GM18520 (cell line): ENCODE measurements around the gene GRID2IP.
A peak's percentile ranks its signal among the peaks of the same experiment; 100 is the strongest.
"Not testable (repeated sequence)": the region's sequence is repeated elsewhere in the genome, so short reads cannot be mapped to it uniquely, and the experiment has no call there.

ENCODE experiments used
- ATAC-seq: cut with Tn5 transposase; IDR thresholded peaks from one replicate; pipeline ENCODE4 v1.9.1; 2021; ENCODE audit not compliant: unreplicated experiment

Gene GRID2IP

DNA sequence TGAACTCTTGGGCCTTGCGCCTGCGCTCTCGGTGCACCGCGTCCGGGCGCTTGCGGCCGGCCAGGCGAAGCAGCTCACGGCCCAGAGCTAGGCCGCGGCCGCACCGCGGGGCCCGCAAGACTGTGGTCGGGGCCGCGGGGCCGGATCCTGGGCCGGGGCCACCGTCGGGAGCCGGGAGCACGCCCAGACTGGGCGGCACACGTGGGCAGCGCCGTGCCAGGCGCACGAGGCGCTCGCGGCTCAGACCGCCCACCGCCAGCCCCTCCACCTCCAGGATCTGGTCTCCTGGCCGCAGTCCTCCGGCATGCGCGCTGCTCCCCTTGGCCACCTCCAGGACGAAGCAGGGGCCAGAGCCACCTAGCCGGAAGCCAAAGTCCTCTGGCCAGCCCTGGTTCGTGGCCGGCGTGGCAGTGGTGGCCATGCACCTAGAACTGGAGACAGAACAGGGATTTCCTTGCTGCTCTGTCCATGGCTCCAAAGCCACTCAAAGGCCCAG lies at the start of gene GRID2IP:
TSS of gene GRID2IP (minus strand) at position 446 of the 496 bp plus-strand sequence. CDS start at position 421, 25 bp downstream.
- ATAC-seq = no peak

DNA sequence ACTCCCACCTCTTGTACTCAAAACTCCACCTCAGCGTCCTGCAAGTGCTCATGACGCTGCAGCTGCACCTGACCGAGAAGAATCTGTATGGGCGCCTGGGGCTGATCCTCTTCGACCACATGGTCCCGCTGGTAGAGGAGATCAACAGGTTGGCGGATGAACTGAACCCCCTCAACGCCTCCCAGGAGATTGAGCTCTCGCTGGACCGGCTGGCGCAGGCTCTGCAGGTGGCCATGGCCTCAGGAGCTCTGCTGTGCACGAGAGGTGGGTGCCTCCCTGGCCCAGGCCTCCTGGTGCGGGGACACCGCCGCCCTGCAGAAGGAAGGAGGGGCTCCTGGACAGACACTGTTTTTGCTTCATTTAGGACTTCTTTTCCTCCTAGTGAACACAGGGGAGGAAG lies 48.8 kb upstream of the GRID2IP start:
- ATAC-seq = no peak

DNA sequence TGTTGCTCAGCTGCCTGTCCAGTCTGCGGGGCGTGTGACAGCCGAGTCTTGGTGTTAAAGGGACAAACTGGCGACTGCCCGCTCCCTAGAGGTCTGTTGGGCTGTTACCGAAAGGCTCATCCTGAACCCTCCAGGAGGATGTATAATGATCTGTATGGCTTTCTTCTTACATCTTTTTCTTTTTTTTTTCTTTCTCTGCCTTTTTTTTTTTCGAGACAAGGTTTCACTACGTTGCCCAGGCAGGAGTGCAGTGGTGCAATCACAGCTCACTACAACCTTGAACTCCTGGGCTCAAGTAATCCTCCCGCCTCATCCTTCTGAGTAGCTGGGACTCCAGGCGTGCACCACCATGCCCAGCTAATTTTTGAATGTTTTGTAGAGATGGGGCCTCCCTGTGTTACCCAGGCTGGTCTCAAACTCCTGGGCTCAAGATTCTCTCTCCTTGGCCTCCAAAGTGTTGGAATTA lies 39.4 kb upstream of the GRID2IP start:
- ATAC-seq = no peak

DNA sequence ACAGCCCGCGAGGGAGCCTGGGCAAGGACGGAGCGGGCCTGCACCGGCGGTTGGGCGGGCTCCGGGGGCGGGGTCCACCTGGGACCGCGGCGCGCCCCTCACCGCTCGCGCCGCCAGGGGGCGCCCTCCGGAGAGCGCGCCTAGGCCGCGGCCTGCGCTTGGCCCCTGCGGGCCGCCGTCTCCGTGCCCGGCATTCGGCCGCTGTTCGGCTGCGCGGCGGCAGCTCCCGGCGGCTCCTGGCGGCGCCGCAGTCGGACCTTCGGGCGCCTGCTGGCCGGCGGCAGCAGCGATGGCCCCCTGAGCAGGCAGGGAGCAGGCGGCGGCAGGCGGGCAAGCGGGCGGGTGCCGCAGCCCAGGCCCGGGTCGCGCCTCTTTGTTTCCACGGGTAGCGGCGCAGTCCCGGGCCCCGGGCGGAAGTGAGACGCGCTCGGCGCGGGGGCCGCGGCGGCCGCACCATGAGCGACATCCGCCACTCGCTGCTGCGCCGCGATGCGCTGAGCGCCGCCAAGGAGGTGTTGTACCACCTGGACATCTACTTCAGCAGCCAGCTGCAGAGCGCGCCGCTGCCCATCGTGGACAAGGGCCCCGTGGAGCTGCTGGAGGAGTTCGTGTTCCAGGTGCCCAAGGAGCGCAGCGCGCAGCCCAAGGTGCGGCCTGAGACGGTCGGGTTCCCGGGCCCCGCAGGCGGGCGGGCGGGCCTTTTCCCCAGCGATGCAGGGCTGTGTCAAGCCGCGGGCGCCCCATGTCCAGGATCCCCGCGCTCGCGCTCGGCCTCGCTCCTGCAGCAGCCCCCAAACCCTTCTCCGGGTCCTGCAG lies 38.8 kb upstream of the GRID2IP start, which contains the start of gene INTS15:
TSS of gene INTS15 (plus strand) at position 193 of the 816 bp plus-strand sequence. CDS start at position 456, 263 bp downstream.
- ATAC-seq = peak; percentile 82

DNA sequence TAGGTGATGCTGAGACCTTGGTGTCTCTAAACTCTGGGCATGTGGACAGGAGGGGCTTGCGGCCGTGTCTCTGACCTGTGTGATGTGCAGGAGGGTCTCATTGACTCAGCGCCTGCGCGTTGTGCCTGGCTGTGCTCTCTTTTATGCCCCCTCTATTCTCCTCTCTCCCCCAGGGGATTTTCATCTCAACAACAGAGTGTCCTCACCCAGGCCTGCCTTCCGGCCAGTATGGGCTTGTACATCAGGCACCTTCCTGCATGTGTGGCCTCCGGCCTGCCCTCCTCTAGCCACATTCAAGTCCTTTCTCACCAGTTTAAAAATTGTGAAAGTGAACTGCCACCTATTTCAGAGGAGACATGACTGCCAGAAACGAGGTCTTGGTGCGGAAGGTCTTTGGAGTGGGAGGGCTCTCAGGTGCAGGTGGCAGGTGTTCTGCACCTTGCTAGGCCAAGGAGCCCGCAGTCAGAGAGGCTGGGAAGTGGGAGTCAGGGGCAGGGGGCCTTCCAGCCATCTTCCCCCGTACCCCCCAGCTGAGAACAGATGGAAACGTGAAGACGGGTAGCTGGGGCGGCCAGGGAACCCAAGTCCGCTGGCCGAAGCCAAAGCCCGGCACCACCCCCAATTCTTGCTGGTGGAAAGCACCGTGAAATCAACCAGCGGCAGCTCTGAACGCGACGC lies 38.0 kb upstream of the GRID2IP start:
- no peak for ATAC-seq

DNA sequence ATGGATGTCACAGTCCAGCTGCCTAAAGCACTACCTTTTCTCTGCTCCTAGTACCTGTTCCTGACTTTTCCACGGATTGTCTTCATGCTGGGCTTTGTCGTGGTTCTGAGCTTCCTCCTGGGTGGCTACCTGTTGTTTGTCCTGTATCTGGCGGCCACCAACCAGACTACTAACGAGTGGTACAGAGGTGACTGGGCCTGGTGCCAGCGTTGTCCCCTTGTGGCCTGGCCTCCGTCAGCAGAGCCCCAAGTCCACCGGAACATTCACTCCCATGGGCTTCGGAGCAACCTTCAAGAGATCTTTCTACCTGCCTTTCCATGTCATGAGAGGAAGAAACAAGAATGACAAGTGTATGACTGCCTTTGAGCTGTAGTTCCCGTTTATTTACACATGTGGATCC lies 37.3 kb upstream of the GRID2IP start:
- ATAC-seq = no peak

DNA sequence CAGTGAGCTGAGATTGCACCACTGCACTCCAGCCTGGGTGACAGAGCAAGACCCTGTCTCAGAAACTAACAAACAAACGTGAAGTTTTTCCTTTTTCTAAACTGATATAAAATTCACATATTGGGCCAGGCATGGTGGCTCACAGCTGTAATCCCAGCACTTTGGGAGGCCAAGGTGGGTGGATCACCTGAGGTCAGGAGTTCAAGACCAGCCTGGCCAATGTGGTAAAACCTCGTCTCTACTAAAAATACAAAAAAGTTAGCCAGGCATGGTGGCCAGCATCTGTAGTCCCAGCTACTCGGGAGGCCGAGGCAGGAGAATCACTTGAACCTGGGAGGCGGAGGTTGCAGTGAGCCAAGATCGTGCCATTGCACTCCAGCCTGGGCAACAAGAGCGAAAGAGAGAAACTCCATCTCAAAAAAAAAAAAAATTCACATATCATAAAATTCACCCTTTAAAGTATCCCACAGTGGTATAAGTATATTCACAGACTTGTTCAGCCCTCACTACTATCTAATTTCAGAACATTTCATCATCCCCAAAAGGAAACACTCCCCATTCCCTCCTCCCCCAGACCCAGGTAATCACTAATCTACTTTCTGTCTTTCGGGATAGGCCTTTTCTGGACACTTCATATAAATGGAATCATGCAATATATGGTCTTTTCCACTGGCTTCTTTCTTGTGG lies 34.6 kb upstream of the GRID2IP start:
- not testable (repeated sequence) for ATAC-seq

DNA sequence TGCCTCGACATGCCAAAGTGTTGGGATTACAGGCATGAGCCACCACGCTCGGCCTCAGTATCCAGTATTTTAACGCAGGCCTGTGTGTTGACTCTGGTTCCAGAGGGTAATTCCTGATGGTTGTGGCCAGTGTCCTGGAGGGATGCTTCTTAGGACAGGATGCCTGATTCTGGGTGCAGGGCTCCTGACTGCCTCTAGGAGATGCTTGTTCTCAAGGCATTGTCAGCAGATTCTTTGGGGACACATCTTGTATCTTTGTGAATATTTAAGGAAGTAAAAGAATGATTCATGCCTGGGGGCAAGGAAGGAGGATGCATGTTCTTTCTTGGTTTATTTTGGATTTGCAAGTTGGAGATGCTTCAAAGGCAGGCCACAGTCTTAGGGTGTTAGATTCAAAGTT lies 28.2 kb upstream of the GRID2IP start:
- no peak for ATAC-seq

DNA sequence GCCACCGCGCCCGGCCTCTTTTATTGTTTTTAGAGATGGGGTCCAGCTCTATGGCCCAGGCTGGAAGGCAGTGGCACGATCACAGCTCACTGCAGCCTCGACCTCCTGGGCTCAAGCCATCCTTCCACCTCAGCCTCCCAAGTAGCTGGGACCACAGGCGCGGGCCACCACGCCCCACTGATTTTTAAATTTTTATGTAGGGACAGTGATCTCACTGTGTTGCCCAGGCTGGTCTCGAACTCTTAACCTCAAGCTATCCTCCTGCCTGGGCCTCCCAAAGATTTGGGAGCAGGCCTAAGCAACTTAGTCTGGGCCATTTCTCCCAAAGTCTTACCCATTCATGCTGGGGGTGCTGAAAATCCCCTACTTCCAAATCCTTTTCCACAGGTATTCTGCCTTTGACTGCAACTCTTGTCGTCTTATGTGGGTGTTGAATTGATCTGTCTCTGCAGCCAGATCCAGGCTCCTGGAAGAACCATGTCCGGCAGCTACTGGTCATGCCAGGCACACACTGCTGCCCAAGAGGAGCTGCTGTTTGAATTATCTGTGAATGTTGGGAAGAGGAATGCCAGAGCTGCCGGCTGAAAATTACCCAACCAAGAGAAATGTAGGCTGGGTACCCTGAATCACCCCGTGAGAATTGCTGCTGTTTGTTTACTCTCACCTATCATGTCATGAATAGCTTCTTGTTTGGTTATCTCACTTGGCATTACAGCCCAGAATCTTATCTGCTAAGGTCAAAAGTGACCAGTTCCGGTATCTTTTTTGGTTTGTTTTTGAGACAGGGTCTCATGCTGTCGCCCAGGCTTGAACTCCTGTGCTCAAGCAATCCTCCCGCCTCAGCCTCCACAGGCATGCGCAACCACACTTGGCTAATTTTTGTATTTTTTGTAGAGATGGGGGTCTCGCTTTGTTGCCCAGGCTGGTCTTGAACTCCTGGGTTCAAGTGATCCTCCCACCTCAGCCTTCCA lies 27.1 kb upstream of the GRID2IP start:
- ATAC-seq = no peak

DNA sequence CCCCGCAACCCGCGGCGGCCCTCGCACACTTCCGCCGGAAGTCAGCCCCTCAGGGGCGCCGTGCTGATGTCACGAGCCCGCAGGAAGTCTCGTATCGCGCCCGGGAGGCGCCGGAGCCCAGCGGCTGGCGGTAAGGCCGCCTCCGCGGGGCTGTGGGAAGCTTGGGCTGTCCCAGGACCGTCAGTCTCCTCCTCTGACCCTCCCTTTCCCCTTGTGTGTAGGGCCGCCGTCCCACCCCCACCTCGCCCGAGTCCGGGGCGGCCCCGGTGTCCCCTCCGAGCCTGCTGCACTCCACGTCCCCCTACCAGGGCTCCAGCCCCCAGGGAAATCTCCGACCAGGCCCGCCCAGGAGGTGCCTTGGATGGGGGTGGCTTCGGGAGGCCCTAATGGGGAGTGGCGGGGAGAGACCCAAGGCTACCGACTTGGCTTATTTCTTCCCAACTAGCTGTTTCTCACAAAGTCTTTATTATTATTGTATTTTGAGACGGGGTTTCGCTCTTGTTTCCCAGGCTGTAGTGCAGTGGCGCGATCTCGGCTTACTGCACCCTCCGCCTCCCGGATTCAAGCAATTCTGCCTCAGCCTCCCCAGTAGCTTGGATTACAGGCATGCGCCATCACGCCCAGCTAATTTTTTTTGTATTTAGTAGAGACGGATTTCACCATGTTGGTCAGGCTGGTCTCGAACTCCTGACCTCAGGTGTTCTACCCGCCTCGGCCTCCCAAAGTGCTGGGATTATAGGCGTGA lies 26.3 kb upstream of the GRID2IP start, which contains the start of gene ZDHHC4:
TSS of gene ZDHHC4 (plus strand) at position 86 of the 745 bp plus-strand sequence. CDS start 3,108 bp downstream, outside the sequence.
- ATAC-seq = peak; percentile 97

DNA sequence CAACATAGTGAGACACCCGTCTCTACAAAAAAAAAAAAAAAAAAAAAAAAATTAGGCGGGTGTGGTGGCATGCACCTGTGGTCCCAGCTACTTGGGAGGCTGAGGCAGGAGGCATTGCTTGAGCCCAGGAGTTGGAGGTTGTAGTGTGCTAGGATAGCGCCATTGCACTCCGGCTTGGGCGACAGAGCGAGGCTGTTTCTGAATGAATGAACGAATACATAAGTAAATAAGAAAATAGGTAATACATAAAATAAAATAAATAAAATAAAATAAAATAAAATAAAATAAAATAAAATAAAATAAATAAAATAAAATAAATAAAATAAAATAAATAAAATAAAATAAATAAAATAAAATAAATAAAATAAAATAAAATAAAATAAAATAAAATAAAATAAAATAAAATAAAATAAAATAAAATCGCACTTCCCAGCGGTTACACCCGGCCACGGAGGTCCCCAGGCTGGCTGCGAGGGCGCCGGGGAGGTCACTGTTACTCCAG lies 25.7 kb upstream of the GRID2IP start:
- not testable (repeated sequence) for ATAC-seq

DNA sequence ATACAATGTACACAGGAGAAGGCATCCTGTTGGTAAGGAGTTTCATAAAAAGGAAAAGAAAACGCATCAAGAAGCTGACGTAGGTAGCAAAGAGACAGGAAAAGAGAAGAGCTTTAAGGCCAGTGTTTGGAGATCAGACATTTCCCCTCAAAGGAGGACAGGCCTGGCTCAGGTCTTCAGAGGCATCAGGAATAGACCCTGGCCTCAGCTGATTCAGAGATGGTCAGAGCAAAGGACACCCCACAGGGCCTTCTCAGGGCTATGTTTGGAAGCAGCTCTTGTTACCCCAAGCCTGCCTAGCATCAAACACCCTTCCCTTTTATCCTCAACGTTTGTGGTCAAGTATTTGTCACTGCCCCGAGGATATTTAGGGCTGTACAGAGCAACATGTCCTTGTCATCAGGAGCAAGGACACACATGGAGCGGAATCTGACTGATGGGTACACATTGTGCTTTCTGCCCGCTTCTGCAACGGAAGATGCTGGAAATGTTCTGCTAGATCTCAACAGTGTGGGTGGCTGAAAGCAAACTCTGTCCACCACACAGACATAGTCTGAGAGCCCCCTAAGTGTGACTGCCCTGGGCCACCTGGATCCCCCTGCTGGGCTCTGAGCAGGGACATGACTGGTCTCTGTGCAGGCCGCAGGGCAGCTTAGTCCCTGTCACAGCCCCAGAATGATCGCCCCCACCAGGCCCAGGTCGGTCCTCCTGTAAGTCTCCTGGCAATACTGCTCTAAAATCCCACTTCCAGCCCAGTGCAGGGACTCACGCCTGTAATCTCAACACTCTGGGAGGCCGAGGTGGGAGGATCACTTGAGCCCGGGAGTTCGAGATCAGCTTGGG lies 25.0 kb upstream of the GRID2IP start:
- no peak for ATAC-seq

DNA sequence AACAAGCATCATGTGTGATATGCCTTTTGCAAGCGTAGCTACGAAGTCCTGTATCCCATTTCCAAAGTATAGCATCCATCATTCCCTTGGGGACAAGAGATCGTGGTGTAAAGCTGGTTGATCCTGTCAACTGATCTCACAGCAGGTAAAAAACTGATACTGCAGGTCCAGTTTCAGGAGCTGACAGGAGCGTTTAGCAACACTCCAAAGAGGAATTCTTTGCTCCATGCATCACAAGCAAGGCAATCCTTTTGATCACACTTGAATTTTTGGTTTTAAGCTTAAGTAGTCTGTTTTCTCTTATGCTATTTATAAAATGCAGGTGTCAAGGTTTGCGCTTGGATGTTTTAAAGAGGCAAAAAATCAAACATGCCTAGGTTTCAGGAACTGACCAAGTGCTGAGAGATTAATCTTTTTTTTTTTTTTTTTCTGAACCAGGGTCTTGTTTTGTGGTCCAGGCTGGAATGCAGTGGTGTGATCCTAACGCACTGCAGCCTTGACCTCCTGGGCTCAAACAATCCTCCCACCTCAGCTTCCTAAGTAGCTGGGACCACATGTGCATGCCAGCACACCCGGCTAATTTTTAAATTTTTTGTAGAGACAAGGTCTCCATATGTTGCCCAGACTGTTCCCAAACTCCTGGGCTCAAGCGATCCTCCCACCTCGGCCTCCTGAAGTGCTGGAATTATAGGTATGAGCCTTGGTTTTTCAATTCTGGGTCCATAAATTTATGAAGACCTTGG lies 24.2 kb upstream of the GRID2IP start:
- ATAC-seq = no peak

DNA sequence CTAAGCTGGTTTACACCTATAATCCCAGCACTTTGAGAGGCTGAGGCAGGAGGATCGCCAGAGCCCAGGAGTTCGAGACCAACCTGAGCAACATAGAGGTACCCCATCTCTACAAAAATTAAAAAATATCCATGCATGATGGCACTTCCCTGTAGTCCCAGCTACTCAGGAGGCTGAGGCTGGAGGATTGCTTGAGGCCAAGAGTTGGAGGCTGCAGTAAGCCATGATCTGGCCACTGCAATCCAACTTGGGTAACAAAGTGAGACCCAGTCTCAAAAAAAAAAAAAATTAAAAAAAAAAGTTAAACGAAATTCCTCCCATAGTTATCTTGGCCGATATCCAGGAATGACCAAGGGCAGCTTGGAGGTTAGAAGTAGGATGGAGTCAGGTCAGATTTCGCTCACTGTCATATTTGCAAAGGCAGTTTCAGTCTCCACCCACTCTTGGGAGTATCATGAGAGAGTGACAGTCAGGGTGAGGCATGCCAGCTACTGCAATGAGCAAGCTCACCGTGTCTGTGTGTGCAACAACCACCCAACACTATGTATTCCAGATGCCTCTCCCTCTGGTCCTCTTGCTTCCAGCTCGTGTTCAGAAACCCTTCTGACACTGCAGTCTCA lies 20.0 kb upstream of the GRID2IP start:
- ATAC-seq = no peak

DNA sequence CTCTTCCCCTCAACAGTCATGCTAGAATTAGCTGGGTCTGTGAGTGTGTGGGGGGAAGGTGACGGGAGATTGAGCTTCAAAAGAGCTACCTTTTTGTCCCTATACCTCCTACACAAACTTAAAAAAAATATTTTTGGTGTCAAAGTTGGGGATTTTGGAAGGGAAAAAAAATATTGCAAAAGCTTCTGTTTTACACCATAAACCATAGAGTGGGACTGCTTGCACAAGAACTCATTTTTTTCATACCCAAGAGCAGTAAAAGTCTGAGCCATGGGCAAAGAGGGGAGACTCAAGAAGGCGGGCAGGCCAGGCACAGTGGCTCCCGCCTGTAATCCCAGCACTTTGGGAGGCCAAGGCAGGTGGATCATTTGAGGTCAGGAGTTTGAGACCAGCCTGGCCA lies 16.6 kb upstream of the GRID2IP start:
- no peak for ATAC-seq

DNA sequence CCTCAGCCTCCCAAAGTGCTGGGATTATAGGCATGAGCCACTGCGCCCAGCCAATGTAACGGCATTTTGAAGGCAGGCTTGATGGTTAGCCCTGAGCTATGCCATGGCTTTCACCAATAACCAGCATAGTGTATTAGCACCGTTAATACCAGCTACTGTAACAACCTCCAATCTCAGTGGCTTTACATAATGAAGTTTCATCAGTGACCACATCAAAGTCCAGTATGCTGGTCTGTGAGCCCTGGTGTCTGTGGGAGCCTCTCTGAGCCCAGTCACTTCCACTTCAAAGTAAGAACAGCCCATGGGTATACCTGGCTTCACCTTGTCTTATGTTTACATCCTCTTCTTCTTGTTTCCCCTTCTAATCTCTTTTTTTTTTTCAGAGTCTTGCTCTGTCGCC lies 14.4 kb upstream of the GRID2IP start:
- ATAC-seq = no peak
